ENCODE results near the gene BAX. TPM values are rescaled to one million over a fixed set of nuclear protein-coding genes. Genes with fewer than 3 reads are reported as not detected.

Gene BAX
- total and polyA plus RNA-seq, 2 of the 4 experiments (the other 2 are of a cell fraction), result 23.3 to 169 TPM

- TF ChIP-seq RCOR1 (IDR thresholded peaks at IDR 0.05; ENCODE audit: insufficient replicate concordance, low read length) (no peak), MAZ (IDR thresholded peaks at IDR 0.05; ENCODE audit: borderline replicate concordance, low read depth, low read length) (peak; percentile 77; the same call in 1 of the 2 replicates)
Observed at GRCh38 chr19:48965040-48965805, 10.5 kb downstream of the BAX start, which contains the start of gene FTL (continued).

GRCh38 chr19:48965806-48966540, 11.3 kb downstream of the BAX start:
- peaks cover 32% of the 10 kb centered on the region for H3K36me3 ChIP-seq (ENCODE audit: control insufficient read depth, insufficient read depth, low read length)
- H2BK5ac ChIP-seq (ENCODE audit: low read depth, low read length, poor library complexity, severe bottlenecking), result peak overlapping the region; percentile 59
- H4K20me1 ChIP-seq (ENCODE audit: insufficient read depth, low read length), result peaks cover 45% of the 10 kb centered on the region
- CTCF ChIA-PET, result interaction anchor here (1.3 kb wide), 1 partner anchor 27 kb away, joined by 3 read pairs; the partner anchor contains the start of genes GYS1 and RUVBL2
- peak overlapping the region; percentile 26 for H2AFZ ChIP-seq (replicated peaks; ENCODE audit: low read length, poor library complexity)
- peak overlapping the region; percentile 84 for H3K9ac ChIP-seq (ENCODE audit: low read depth, low read length)
- peaks cover 0 to 55% of the 10 kb centered on the region in 2 experiments; a peak in 3 of 4 replicates for H3K79me1 ChIP-seq (ENCODE audit: low read depth in 1 of 2, low read length in 2 of 2)
- peak overlapping the region; percentile 66 for H3K14ac ChIP-seq (replicated peaks; ENCODE audit: low read depth, low read length)
- H2AK5ac ChIP-seq (ENCODE audit: low read depth, low read length), result peak overlapping the region; percentile 38; the same call in 1 of the 2 replicates
- peak overlapping the region; percentile 40 for H3K23ac ChIP-seq (ENCODE audit: low read depth, low read length)
- POLR2A ChIA-PET (ENCODE audit: unreplicated experiment), result interaction anchor here (0.6 kb wide), 1 partner anchor 20 kb away, joined by 4 read pairs; no protein-coding TSS in a partner anchor
- TSS peak; percentile 97 for BruUV-seq (replicated peaks)
- dilution Hi-C loops (cut with HindIII; ENCODE audit: low sequenced_read_pairs, unreplicated experiment), result no loop called here
- in situ Hi-C loops (cut with MboI; ENCODE audit: low sequenced_read_pairs), result loop anchor here (10.0 kb wide), 1 partner anchor 321 kb away; the partner anchor contains the start of gene CA11
- peaks cover 20% of the 10 kb centered on the region for H3K4me1 ChIP-seq (ENCODE audit: control insufficient read depth, insufficient read depth, low read length)
- H3K9me3 ChIP-seq (ENCODE audit: control insufficient read depth, insufficient read depth, low read length), result no peaks in the 10 kb centered on the region
- ATAC-seq (ENCODE audit: low read depth), result peak; percentile 4
- H3K9me1 ChIP-seq (ENCODE audit: insufficient read depth, low read length), result peaks cover 11% of the 10 kb centered on the region
- peak overlapping the region; percentile 91 for H3K4me2 ChIP-seq (ENCODE audit: low read depth, low read length)
- WGBS, 2 experiments (ENCODE audit: extremely low coverage in 2 of 2, insufficient read length in 1 of 2), result 1% methylated on average over 16 of the region's 36 CpGs; no CpG with 5 or more reads in 1 of the 2 experiments
- 0 out of 2 replicates have a peak overlapping the region, but pooled peaks have one; percentile 5 for H3K18ac ChIP-seq (ENCODE audit: low read depth, low read length)
- H2BK15ac ChIP-seq (ENCODE audit: low read depth, low read length), result no peak overlapping the region
- no peak overlapping the region for H4K5ac ChIP-seq (ENCODE audit: low read depth, low read length)
- H3K27ac ChIP-seq (ENCODE audit: insufficient read depth, low read length), result peak overlapping the region; percentile 77
- intact Hi-C loops (cut with micrococcal nuclease), result loop anchor here (2.0 to 10.0 kb wide), 2 partner anchors 91 to 321 kb away; partner anchors contain the start of gene CA11
- peak overlapping the region; percentile 45 for H3K56ac ChIP-seq (ENCODE audit: extremely low read depth, insufficient read depth, low read length)
- H3K27me3 ChIP-seq (ENCODE audit: control insufficient read depth, insufficient read depth, low read length), result no peaks in the 10 kb centered on the region
- no peak overlapping the region for H2BK120ac ChIP-seq (ENCODE audit: low read depth, low read length)
- TF ChIP-seq MXI1 (IDR thresholded peaks at IDR 0.05; ENCODE audit: borderline replicate concordance, low read depth, low read length) (peak; percentile 66; the same call in 1 of the 2 replicates), USF2 (IDR thresholded peaks at IDR 0.05; ENCODE audit: low read depth, low read length) (0 out of 2 replicates have a peak, but pooled peaks have one; percentile 30), POLR2A (IDR thresholded peaks at IDR 0.05; ENCODE audit: low read depth, low read length) (0 out of 2 replicates have a peak, but pooled peaks have one; percentile 7), CHD1 (IDR thresholded peaks at IDR 0.05; ENCODE audit: low read depth, low read length) (no peak)
- peak overlapping the region; percentile 78 for H3K4me3 ChIP-seq (ENCODE audit: insufficient read depth, low read depth, low read length)
- H3K4ac ChIP-seq (ENCODE audit: low read depth, low read length), result peak overlapping the region; percentile 42
- peak; percentile 76 for DNase-seq
- no peak overlapping the region for H4K8ac ChIP-seq (ENCODE audit: low read depth in 2 of 2, low read length in 2 of 2)
- H2BK20ac ChIP-seq (ENCODE audit: low read depth, low read length), result no peak overlapping the region
- H2AK9ac ChIP-seq (replicated peaks; ENCODE audit: low read depth, low read length, poor library complexity), result peak overlapping the region; percentile 92
- H4K91ac ChIP-seq (ENCODE audit: insufficient read depth, low read depth, low read length), result peak overlapping the region; percentile 4; the same call in 1 of the 2 replicates

Data from IMR-90 (cell line).